22Rv1 (cell line): ENCODE data around the gene ATP7A.

Source experiments
- CTCF ChIP-seq: fragments of 450-650 bp; IDR thresholded peaks from 2 replicates; pipeline ENCODE4 v1.5.1; 2017; ENCODE audit warnings: mild to moderate bottlenecking
- ZFX ChIP-seq: fragments of 450-650 bp; IDR thresholded peaks from 2 replicates; pipeline ENCODE4 v1.6.1; 2017; ENCODE audit warnings: antibody characterized with exemption, borderline replicate concordance

DNA sequence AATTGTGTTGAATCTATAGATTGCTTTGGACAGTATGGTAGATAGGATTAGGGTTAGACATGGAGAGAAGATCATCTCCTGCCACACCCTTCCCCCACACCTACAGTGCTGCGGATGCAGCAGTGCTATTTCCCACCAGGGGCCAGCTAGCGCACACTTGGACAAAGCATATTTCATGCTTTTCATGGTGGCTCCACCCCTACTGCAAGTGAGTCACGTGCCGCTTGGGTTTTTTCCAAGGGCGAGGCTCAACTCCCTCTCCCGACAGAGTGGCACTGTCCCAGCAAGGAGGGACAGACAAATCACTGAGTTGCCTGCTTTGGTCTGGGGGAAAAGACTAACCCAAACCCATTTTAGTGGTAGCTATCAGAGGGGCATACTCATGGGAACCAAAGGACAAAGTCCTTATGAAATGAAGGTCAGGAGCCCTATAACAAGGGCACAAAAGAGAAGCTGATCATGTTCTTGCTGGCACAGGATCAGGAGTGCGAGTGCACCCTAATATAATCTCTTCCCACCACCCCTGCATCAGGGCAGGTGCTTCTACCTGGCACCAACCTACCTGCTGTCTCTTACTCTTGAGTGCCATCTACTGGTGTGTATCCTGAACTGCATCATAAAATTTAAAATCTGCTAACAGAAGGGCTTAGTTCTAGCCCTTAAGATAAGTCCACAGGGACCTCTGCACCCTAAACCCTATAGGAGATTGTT lies 114.0 kb downstream of the ATP7A start:
- TF ChIP-seq CTCF = peak; percentile 70
- TF ChIP-seq ZFX = no peak
